HG03095 (cell line): ENCODE results near the gene SLC47A1.
"Not testable (repeated sequence)": the region's sequence is repeated elsewhere in the genome, so short reads cannot be mapped to it uniquely, and the experiment has no call there.

Experiments
- ATAC-seq: cut with Tn5 transposase; IDR thresholded peaks from one replicate; pipeline ENCODE4 v1.9.1; 2021; ENCODE audit warnings: moderate library complexity; ENCODE audit not compliant: unreplicated experiment

The SLC47A1 gene

GRCh38 chr17:19533718-19534561, at the start of gene SLC47A1:
SLC47A1 (plus strand) TSS chr17:19533854; CDS start chr17:19533940, 86 bp downstream.
- no peak for ATAC-seq

- no peak for ATAC-seq
Measured at GRCh38 chr17:19485800-19486340, 47.8 kb upstream of the SLC47A1 start.

GRCh38 chr17:19486351-19487023, 47.2 kb upstream of the SLC47A1 start:
- no peak for ATAC-seq

- ATAC-seq, result no peak
Measured at GRCh38 chr17:19487024-19487600, 46.5 kb upstream of the SLC47A1 start.

GRCh38 chr17:19492141-19492540, 41.5 kb upstream of the SLC47A1 start:
- ATAC-seq, result no peak

- ATAC-seq, result no peak
Measured at GRCh38 chr17:19494961-19495806, 38.5 kb upstream of the SLC47A1 start.

- no peak for ATAC-seq
Measured at GRCh38 chr17:19495828-19496528, 37.7 kb upstream of the SLC47A1 start.

- no peak for ATAC-seq
Measured at GRCh38 chr17:19497624-19498023, 36.0 kb upstream of the SLC47A1 start.

- ATAC-seq, result no peak
Measured at GRCh38 chr17:19501219-19501618, 32.4 kb upstream of the SLC47A1 start.

GRCh38 chr17:19502517-19502916, 31.1 kb upstream of the SLC47A1 start:
- ATAC-seq, result no peak

- ATAC-seq, result not testable (repeated sequence)
Measured at GRCh38 chr17:19505561-19505960, 28.1 kb upstream of the SLC47A1 start.

GRCh38 chr17:19507775-19508576, 25.7 kb upstream of the SLC47A1 start:
- ATAC-seq, result peak; percentile 65

- no peak for ATAC-seq
Measured at GRCh38 chr17:19508577-19508867, 25.1 kb upstream of the SLC47A1 start.

GRCh38 chr17:19509281-19509852, 24.3 kb upstream of the SLC47A1 start:
- ATAC-seq, result not testable (repeated sequence)

GRCh38 chr17:19510903-19511302, 22.8 kb upstream of the SLC47A1 start:
- ATAC-seq, result no peak

- no peak for ATAC-seq
Measured at GRCh38 chr17:19513897-19514488, 19.7 kb upstream of the SLC47A1 start.

- no peak for ATAC-seq
Measured at GRCh38 chr17:19517699-19518098, 16.0 kb upstream of the SLC47A1 start.

GRCh38 chr17:19519388-19520291, 14.0 kb upstream of the SLC47A1 start:
- not testable (repeated sequence) for ATAC-seq
